GM12801 (cell line): Measurements from ENCODE around the gene KIAA1614.

Experiments
- CTCF ChIP-seq: IDR thresholded peaks from one replicate; pipeline ENCODE4 v1.5.1; 2011; ENCODE audit warnings: control low read depth; ENCODE audit not compliant: insufficient read length; ENCODE audit errors: extremely low read depth

Gene KIAA1614

GRCh38 chr1:180964595-180964994, 51.9 kb downstream of the KIAA1614 start:
- TF ChIP-seq CTCF = no peak

GRCh38 chr1:180966312-180966711, 53.6 kb downstream of the KIAA1614 start:
- no peak for TF ChIP-seq CTCF

GRCh38 chr1:180966744-180967536, 54.2 kb downstream of the KIAA1614 start:
- TF ChIP-seq CTCF = no peak

GRCh38 chr1:180967558-180967957, 54.9 kb downstream of the KIAA1614 start:
- no peak for TF ChIP-seq CTCF

GRCh38 chr1:180969434-180969833, 56.7 kb downstream of the KIAA1614 start:
- no peak for TF ChIP-seq CTCF

- no peak for TF ChIP-seq CTCF
Measured at GRCh38 chr1:180970333-180971079, 57.8 kb downstream of the KIAA1614 start.

- no peak for TF ChIP-seq CTCF
Measured at GRCh38 chr1:180971273-180971997, 58.7 kb downstream of the KIAA1614 start.
